GM23338 (cell line): ENCODE measurements around the gene IGSF6. TPM values are rescaled to one million over a fixed set of nuclear protein-coding genes. Genes with fewer than 3 reads are reported as not detected.

ENCODE experiments used
- ATAC-seq: fragments of 200-7000 bp; cut with Tn5 transposase; 3 replicates; pipeline ENCODE4 v1.9.1; 2020
- DNase-seq: peaks from one replicate; pipeline ENCODE4 v3.0.0-alpha.2; 2015; ENCODE audit warnings: low spot score
- H2AFZ ChIP-seq: fragments of 200-600 bp; sonication (generic); 2 replicates; pipeline ENCODE4 v1.8.0; 2016; ENCODE audit warnings: antibody characterized with exemption, mild to moderate bottlenecking, moderate library complexity
- H3F3A ChIP-seq: fragments of 200-600 bp; sonication (generic); replicated peaks from 2 replicates; pipeline ENCODE4 v1.8.0; 2017; ENCODE audit warnings: antibody characterized with exemption, mixed run types, low read depth
- H3K27ac ChIP-seq: fragments of 200-600 bp; sonication (generic); 2 replicates; pipeline ENCODE4 v1.6.1; 2016; ENCODE audit warnings: low read depth
- H3K27me3 ChIP-seq: fragments of 200-600 bp; sonication (generic); 2 replicates; pipeline ENCODE4 v1.8.0; 2016; ENCODE audit warnings: mild to moderate bottlenecking, mixed run types, moderate library complexity; ENCODE audit not compliant: insufficient read depth
- H3K36me3 ChIP-seq: fragments of 200-600 bp; sonication (generic); 2 replicates; pipeline ENCODE4 v1.8.0; 2016; ENCODE audit warnings: mild to moderate bottlenecking; ENCODE audit not compliant: insufficient read depth
- H3K4me1 ChIP-seq: fragments of 200-600 bp; sonication (generic); 2 replicates; pipeline ENCODE4 v1.8.0; 2016; ENCODE audit warnings: mild to moderate bottlenecking, moderate library complexity; ENCODE audit not compliant: insufficient read depth
- H3K4me2 ChIP-seq: fragments of 200-600 bp; sonication (generic); 2 replicates; pipeline ENCODE4 v1.7.1; 2017; ENCODE audit warnings: mixed run types
- H3K4me3 ChIP-seq: fragments of 200-600 bp; sonication (generic); 2 replicates; pipeline ENCODE4 v1.6.1; 2016; ENCODE audit warnings: mixed run types
- H3K79me2 ChIP-seq: fragments of 200-600 bp; sonication (generic); replicated peaks from 2 replicates; pipeline ENCODE4 v1.8.0; 2017; ENCODE audit warnings: mild to moderate bottlenecking; ENCODE audit not compliant: insufficient read depth
- H3K9me2 ChIP-seq: fragments of 200-600 bp; sonication (generic); 2 replicates; pipeline ENCODE4 v1.8.0; 2017; ENCODE audit not compliant: insufficient read depth
- H4K20me1 ChIP-seq: fragments of 200-600 bp; sonication (generic); replicated peaks from 2 replicates; pipeline ENCODE4 v1.8.0; 2017; ENCODE audit warnings: mild to moderate bottlenecking; ENCODE audit not compliant: insufficient read depth
- H3K27ac Mint-ChIP-seq: 2 replicates; pipeline ENCODE4 v1.8.0; 2020; ENCODE audit warnings: inconsistent platforms, mild to moderate bottlenecking, moderate library complexity, mixed read lengths
- H3K27me3 Mint-ChIP-seq: 3 replicates; pipeline ENCODE4 v1.8.0; 2022; ENCODE audit warnings: low read depth, mild to moderate bottlenecking, moderate library complexity, mixed read lengths, inconsistent platforms; ENCODE audit not compliant: insufficient read depth, poor library complexity
- H3K36me3 Mint-ChIP-seq: 3 replicates; pipeline ENCODE4 v1.8.0; 2021; ENCODE audit warnings: low read depth, mild to moderate bottlenecking, inconsistent platforms, moderate library complexity, mixed read lengths
- H3K4me1 Mint-ChIP-seq: 3 replicates; pipeline ENCODE4 v1.8.0; 2020; ENCODE audit warnings: mild to moderate bottlenecking, inconsistent platforms, mixed read lengths
- H3K4me3 Mint-ChIP-seq: 3 replicates; pipeline ENCODE4 v1.8.0; 2021; ENCODE audit warnings: moderate library complexity, mild to moderate bottlenecking, inconsistent platforms, mixed read lengths
- H3K9me3 Mint-ChIP-seq: 3 replicates; pipeline ENCODE4 v1.8.0; 2020; ENCODE audit warnings: moderate library complexity, mild to moderate bottlenecking, inconsistent platforms, mixed read lengths
- CREB1 ChIP-seq: fragments of 250-450 bp; sonication (Bioruptor Pico); IDR thresholded peaks from 2 replicates; pipeline ENCODE4 v1.5.0; 2020; ENCODE audit warnings: low read depth, mild to moderate bottlenecking, moderate library complexity
- EZH2 ChIP-seq: fragments of 200-600 bp; sonication (generic); IDR thresholded peaks from one replicate; pipeline ENCODE4 v1.8.0; 2017; ENCODE audit warnings: antibody characterized with exemption, mild to moderate bottlenecking, low read depth; ENCODE audit not compliant: unreplicated experiment
- EZH2phosphoT487 ChIP-seq: fragments of 200-600 bp; sonication (generic); IDR thresholded peaks from one replicate; pipeline ENCODE4 v1.8.1; 2018; ENCODE audit warnings: antibody characterized with exemption; ENCODE audit not compliant: unreplicated experiment
- JUNB ChIP-seq: IDR thresholded peaks from one replicate; pipeline ENCODE4 v1.6.1; 2016; ENCODE audit warnings: antibody characterized with exemption; ENCODE audit not compliant: unreplicated experiment
- NANOG ChIP-seq: IDR thresholded peaks from 2 replicates; pipeline ENCODE4 v1.6.1; 2016; ENCODE audit warnings: antibody characterized with exemption, borderline replicate concordance
- POLR2AphosphoS5 ChIP-seq: IDR thresholded peaks from 2 replicates; pipeline ENCODE4 v1.6.1; 2016; ENCODE audit warnings: antibody characterized with exemption, low read depth
- STAT1 ChIP-seq: IDR thresholded peaks from one replicate; pipeline ENCODE4 v1.6.1; 2016; ENCODE audit warnings: antibody characterized with exemption; ENCODE audit not compliant: unreplicated experiment
- ZNF114 ChIP-seq: fragments of 250-450 bp; sonication (Bioruptor Pico); IDR thresholded peaks from 2 replicates; pipeline ENCODE4 v1.5.0; 2020; ENCODE audit warnings: mild to moderate bottlenecking, moderate library complexity
- ZNF331 ChIP-seq: fragments of 250-450 bp; sonication (Bioruptor Pico); IDR thresholded peaks from 2 replicates; pipeline ENCODE4 v1.5.0; 2020; ENCODE audit warnings: low read depth, mild to moderate bottlenecking, moderate library complexity
- polyA plus RNA-seq: library from polyadenylated mRNA; unstranded; fragments of >200 nt; fragmentation: Nextera tagmentation; extraction: Ambion mirVana; gene quantifications from 2 replicates; pipeline ENCODE4 v1.2.1, GENCODE V29; 2016
- total RNA-seq: library from RNA; depleted of rRNA; stranded (reverse); fragments of >200 nt; shearing (Covaris generic); gene quantifications from 2 replicates; pipeline ENCODE4 v1.2.3, GENCODE V29; 2014
- TF ChIP-seq, protein P1 (sequence below), 2 experiments: fragments of 200-600 bp in 1 of 2; sonication (generic) in 1 of 2; conservative IDR thresholded peaks; 2 replicates each; pipeline versions ENCODE4 v1.5.1 to v1.6.1; 2016 to 2017; ENCODE audit warnings: antibody characterized with exemption in 2 of 2, low read depth in 2 of 2, mild to moderate bottlenecking in 2 of 2, moderate library complexity in 1 of 2
- TF ChIP-seq, protein P2 (sequence below): fragments of 250-450 bp; sonication (Bioruptor Pico); IDR thresholded peaks from 2 replicates; pipeline ENCODE4 v1.5.0; 2020; ENCODE audit warnings: mild to moderate bottlenecking, moderate library complexity
- TF ChIP-seq, protein P3 (sequence below): IDR thresholded peaks from one replicate; pipeline ENCODE4 v1.6.1; 2018; ENCODE audit warnings: antibody characterized with exemption; ENCODE audit not compliant: unreplicated experiment
- TF ChIP-seq, protein P4 (sequence below): IDR thresholded peaks from 2 replicates; pipeline ENCODE4 v1.6.1; 2016; ENCODE audit warnings: antibody characterized with exemption

Gene IGSF6
- total and polyA plus RNA-seq, 2 experiments from 2014 or later: 0.19 TPM; not detected in 1

DNA sequence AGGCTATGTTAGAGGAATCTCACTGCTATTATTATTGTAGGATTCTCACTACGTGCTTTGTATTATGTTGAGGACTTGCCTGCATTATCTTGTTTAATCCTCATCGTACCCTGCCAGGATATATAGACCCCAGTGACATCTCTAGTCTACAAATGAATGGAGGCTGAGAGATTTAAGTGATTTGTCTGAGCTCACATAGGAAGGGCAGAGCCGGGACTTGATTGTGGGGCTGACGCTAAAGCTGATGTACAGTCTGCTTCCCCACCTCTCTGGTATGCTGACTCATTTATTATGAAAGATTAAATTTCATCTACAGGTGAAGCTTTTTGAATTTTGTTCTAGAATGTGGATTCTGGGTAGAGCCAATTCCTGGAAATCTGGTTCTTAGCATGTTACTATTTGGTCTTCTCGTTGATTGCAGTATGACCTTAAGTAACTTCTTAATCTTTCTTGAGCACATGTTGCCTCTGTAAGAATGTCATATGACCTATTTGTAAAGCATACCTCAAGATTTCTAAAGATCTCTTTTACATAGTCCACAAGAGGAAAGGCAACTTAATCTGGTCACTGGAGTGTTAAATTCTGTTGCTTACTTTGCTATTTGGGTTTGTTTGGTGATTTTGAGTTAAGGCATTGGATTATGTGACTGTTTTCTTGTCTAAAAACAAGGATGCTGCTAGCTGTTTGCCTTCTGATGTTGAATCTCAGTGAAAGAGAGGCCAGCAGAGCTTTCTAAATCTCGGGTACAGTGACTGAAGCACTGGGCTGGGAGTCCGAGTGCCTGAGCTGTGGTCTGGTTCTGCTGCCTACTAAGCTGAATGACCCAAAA lies 40.6 kb downstream of the IGSF6 start:
- peaks cover 6% of the 10 kb centered on the region for H3K27me3 Mint-ChIP-seq
- H3K36me3 Mint-ChIP-seq: peaks cover 6% of the 10 kb centered on the region
- Histone ChIP-seq H3K9me2 (no peaks in the 10 kb centered on the region), H3K4me2 (no peak overlapping the region), H3K79me2 (peaks cover 100% of the 10 kb centered on the region), H3K4me1 (peaks cover 52% of the 10 kb centered on the region), H3K27me3 (no peaks in the 10 kb centered on the region), H4K20me1 (peaks cover 40% of the 10 kb centered on the region), H3K4me3 (no peak overlapping the region), H3K36me3 (no peaks in the 10 kb centered on the region), H3K27ac (peak overlapping the region; percentile 12), H2AFZ (no peak overlapping the region), H3F3A (no peaks in the 10 kb centered on the region)
- peak overlapping the region; percentile 75; the same call in 1 of the 2 replicates for H3K27ac Mint-ChIP-seq
- H3K9me3 Mint-ChIP-seq: no peaks in the 10 kb centered on the region
- peak; percentile 22 for ATAC-seq
- peaks cover 56% of the 10 kb centered on the region for H3K4me1 Mint-ChIP-seq
- DNase-seq: no peak
- no peak for TF ChIP-seq EZH2phosphoT487
- TF ChIP-seq JUNB: no peak
- TF ChIP-seq, protein P1, sequence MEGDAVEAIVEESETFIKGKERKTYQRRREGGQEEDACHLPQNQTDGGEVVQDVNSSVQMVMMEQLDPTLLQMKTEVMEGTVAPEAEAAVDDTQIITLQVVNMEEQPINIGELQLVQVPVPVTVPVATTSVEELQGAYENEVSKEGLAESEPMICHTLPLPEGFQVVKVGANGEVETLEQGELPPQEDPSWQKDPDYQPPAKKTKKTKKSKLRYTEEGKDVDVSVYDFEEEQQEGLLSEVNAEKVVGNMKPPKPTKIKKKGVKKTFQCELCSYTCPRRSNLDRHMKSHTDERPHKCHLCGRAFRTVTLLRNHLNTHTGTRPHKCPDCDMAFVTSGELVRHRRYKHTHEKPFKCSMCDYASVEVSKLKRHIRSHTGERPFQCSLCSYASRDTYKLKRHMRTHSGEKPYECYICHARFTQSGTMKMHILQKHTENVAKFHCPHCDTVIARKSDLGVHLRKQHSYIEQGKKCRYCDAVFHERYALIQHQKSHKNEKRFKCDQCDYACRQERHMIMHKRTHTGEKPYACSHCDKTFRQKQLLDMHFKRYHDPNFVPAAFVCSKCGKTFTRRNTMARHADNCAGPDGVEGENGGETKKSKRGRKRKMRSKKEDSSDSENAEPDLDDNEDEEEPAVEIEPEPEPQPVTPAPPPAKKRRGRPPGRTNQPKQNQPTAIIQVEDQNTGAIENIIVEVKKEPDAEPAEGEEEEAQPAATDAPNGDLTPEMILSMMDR (conservative IDR thresholded peaks at IDR 0.05; ENCODE audit: low read depth in 2 of 2): no peak
- TF ChIP-seq, protein P2, sequence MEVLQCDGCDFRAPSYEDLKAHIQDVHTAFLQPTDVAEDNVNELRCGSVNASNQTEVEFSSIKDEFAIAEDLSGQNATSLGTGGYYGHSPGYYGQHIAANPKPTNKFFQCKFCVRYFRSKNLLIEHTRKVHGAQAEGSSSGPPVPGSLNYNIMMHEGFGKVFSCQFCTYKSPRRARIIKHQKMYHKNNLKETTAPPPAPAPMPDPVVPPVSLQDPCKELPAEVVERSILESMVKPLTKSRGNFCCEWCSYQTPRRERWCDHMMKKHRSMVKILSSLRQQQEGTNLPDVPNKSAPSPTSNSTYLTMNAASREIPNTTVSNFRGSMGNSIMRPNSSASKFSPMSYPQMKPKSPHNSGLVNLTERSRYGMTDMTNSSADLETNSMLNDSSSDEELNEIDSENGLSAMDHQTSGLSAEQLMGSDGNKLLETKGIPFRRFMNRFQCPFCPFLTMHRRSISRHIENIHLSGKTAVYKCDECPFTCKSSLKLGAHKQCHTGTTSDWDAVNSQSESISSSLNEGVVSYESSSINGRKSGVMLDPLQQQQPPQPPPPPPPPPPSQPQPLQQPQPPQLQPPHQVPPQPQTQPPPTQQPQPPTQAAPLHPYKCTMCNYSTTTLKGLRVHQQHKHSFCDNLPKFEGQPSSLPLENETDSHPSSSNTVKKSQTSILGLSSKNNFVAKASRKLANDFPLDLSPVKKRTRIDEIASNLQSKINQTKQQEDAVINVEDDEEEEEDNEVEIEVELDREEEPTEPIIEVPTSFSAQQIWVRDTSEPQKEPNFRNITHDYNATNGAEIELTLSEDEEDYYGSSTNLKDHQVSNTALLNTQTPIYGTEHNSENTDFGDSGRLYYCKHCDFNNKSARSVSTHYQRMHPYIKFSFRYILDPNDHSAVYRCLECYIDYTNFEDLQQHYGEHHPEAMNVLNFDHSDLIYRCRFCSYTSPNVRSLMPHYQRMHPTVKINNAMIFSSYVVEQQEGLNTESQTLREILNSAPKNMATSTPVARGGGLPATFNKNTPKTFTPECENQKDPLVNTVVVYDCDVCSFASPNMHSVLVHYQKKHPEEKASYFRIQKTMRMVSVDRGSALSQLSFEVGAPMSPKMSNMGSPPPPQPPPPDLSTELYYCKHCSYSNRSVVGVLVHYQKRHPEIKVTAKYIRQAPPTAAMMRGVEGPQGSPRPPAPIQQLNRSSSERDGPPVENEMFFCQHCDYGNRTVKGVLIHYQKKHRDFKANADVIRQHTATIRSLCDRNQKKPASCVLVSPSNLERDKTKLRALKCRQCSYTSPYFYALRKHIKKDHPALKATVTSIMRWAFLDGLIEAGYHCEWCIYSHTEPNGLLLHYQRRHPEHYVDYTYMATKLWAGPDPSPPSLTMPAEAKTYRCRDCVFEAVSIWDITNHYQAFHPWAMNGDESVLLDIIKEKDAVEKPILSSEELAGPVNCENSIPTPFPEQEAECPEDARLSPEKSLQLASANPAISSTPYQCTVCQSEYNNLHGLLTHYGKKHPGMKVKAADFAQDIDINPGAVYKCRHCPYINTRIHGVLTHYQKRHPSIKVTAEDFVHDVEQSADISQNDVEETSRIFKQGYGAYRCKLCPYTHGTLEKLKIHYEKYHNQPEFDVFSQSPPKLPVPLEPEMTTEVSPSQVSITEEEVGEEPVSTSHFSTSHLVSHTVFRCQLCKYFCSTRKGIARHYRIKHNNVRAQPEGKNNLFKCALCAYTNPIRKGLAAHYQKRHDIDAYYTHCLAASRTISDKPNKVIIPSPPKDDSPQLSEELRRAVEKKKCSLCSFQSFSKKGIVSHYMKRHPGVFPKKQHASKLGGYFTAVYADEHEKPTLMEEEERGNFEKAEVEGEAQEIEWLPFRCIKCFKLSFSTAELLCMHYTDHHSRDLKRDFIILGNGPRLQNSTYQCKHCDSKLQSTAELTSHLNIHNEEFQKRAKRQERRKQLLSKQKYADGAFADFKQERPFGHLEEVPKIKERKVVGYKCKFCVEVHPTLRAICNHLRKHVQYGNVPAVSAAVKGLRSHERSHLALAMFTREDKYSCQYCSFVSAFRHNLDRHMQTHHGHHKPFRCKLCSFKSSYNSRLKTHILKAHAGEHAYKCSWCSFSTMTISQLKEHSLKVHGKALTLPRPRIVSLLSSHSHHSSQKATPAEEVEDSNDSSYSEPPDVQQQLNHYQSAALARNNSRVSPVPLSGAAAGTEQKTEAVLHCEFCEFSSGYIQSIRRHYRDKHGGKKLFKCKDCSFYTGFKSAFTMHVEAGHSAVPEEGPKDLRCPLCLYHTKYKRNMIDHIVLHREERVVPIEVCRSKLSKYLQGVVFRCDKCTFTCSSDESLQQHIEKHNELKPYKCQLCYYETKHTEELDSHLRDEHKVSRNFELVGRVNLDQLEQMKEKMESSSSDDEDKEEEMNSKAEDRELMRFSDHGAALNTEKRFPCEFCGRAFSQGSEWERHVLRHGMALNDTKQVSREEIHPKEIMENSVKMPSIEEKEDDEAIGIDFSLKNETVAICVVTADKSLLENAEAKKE (CRISPR knock-in tag): no peak
- TF ChIP-seq, protein P3, sequence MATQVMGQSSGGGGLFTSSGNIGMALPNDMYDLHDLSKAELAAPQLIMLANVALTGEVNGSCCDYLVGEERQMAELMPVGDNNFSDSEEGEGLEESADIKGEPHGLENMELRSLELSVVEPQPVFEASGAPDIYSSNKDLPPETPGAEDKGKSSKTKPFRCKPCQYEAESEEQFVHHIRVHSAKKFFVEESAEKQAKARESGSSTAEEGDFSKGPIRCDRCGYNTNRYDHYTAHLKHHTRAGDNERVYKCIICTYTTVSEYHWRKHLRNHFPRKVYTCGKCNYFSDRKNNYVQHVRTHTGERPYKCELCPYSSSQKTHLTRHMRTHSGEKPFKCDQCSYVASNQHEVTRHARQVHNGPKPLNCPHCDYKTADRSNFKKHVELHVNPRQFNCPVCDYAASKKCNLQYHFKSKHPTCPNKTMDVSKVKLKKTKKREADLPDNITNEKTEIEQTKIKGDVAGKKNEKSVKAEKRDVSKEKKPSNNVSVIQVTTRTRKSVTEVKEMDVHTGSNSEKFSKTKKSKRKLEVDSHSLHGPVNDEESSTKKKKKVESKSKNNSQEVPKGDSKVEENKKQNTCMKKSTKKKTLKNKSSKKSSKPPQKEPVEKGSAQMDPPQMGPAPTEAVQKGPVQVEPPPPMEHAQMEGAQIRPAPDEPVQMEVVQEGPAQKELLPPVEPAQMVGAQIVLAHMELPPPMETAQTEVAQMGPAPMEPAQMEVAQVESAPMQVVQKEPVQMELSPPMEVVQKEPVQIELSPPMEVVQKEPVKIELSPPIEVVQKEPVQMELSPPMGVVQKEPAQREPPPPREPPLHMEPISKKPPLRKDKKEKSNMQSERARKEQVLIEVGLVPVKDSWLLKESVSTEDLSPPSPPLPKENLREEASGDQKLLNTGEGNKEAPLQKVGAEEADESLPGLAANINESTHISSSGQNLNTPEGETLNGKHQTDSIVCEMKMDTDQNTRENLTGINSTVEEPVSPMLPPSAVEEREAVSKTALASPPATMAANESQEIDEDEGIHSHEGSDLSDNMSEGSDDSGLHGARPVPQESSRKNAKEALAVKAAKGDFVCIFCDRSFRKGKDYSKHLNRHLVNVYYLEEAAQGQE: no peak
- no peak for TF ChIP-seq EZH2
- TF ChIP-seq STAT1: no peak
- no peak for TF ChIP-seq POLR2AphosphoS5
- no peak for TF ChIP-seq ZNF114 (CRISPR knock-in tag)
- no peak for TF ChIP-seq ZNF331 (CRISPR knock-in tag)
- no peak for TF ChIP-seq CREB1 (CRISPR knock-in tag)
- TF ChIP-seq NANOG: no peak
- TF ChIP-seq, protein P4, sequence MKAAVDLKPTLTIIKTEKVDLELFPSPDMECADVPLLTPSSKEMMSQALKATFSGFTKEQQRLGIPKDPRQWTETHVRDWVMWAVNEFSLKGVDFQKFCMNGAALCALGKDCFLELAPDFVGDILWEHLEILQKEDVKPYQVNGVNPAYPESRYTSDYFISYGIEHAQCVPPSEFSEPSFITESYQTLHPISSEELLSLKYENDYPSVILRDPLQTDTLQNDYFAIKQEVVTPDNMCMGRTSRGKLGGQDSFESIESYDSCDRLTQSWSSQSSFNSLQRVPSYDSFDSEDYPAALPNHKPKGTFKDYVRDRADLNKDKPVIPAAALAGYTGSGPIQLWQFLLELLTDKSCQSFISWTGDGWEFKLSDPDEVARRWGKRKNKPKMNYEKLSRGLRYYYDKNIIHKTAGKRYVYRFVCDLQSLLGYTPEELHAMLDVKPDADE: no peak
- H3K4me3 Mint-ChIP-seq: no peak overlapping the region
